SJCRH30 (cell line): ENCODE results near the gene TEKT1. TPM values are rescaled to one million over a fixed set of nuclear protein-coding genes. Genes with fewer than 3 reads are reported as not detected.
"Not testable (repeated sequence)": the region's sequence is repeated elsewhere in the genome, so short reads cannot be mapped to it uniquely, and the experiment has no call there.

Source experiments
- DNase-seq, 2 experiments: peaks; one replicate each; pipeline ENCODE4 v3.0.0-alpha.2; 2015 to 2020
- H3K27ac ChIP-seq: fragments of 250-450 bp; sonication (Bioruptor Pico); 2 replicates; pipeline ENCODE4 v1.5.1; 2020; ENCODE audit warnings: mild to moderate bottlenecking, moderate library complexity
- H3K27me3 ChIP-seq: fragments of 250-450 bp; sonication (Bioruptor Pico); 2 replicates; pipeline ENCODE4 v1.5.1; 2020; ENCODE audit warnings: mild to moderate bottlenecking, moderate library complexity
- H3K36me3 ChIP-seq: fragments of 250-450 bp; sonication (Bioruptor Pico); 2 replicates; pipeline ENCODE4 v1.5.1; 2020; ENCODE audit warnings: mild to moderate bottlenecking, moderate library complexity
- H3K4me1 ChIP-seq: fragments of 250-450 bp; sonication (Bioruptor Pico); 2 replicates; pipeline ENCODE4 v1.5.1; 2020; ENCODE audit warnings: mild to moderate bottlenecking, moderate library complexity
- H3K4me3 ChIP-seq: fragments of 250-450 bp; sonication (Bioruptor Pico); 2 replicates; pipeline ENCODE4 v1.5.1; 2020; ENCODE audit warnings: mild to moderate bottlenecking, moderate library complexity
- H3K9me3 ChIP-seq: fragments of 250-450 bp; sonication (Bioruptor Pico); replicated peaks from 2 replicates; pipeline ENCODE4 v1.5.1; 2020; ENCODE audit warnings: mild to moderate bottlenecking, moderate library complexity
- total RNA-seq: library from RNA; depleted of rRNA; stranded (reverse); fragments of >200 nt; shearing (Covaris generic); gene quantifications from 2 replicates; pipeline ENCODE4 v1.2.3, GENCODE V29; 2014

Gene TEKT1
- total RNA-seq, 1 experiment from 2014 or later = not detected

GRCh38 chr17:6844406-6844805 is 12.9 kb upstream of the TEKT1 start:
- not testable (repeated sequence) for DNase-seq, H3K9me3 ChIP-seq, H3K4me1 ChIP-seq, H3K27ac ChIP-seq, H3K27me3 ChIP-seq, H3K4me3 ChIP-seq, H3K36me3 ChIP-seq

DNA sequence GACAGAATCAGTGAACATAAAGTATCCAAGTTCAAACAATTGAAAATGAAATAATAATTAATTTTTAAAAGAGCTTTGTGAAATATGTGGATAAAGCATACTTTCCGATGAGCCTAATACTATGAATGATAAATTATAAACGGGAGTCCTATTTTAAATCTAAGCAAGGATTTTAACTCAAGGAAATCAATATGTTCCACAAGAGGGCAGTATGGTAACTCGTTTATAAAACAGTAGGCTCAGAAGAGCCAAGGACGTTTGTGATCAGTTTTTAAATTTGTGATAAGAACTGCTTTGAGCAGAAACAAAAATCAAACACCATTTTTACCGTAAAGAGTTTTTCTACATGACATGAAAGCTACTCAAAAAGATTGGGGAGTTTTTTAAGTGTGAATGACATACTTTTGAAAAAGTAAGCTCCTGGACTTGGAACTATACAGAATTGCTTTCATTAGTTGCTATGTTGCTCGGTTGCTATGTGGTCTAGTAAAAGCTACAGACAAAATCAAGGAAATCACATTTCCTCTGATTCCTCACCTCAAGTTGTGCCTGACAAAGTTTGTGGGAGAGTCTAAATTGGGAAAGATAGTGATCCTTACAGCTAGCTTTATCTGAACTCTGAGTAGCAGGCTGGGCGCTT is 11.8 kb upstream of the TEKT1 start:
- Histone ChIP-seq H3K27me3 (no peaks in the 10 kb centered on the region), H3K9me3 (no peaks in the 10 kb centered on the region), H3K4me3 (no peak overlapping the region), H3K27ac (no peak overlapping the region), H3K36me3 (no peaks in the 10 kb centered on the region), H3K4me1 (no peaks in the 10 kb centered on the region)
- DNase-seq = peak in 1 of 2 experiments; percentile 45

DNA sequence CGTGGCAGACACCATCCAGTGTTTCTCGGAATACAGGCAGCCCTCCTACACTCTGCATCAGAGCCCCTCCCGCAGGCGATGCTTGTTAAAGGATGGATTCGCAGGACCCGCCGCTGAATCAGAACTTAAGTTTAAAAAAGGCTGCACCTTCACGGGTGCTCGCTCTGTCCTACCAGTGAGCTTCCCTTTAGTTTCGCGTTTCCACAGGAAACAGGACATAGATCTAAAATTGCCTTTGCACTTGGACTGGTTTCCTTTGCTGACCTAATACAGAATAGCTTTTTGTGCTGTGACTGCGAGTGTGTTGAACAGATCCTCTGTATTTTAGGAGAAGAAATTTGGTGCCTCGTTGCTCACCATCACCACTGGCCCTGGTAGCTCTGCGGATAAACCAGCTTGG is 10.2 kb upstream of the TEKT1 start:
- H3K27me3 ChIP-seq, H3K36me3 ChIP-seq, H3K27ac ChIP-seq, H3K4me3 ChIP-seq, DNase-seq, H3K9me3 ChIP-seq, H3K4me1 ChIP-seq: not testable (repeated sequence)

DNA sequence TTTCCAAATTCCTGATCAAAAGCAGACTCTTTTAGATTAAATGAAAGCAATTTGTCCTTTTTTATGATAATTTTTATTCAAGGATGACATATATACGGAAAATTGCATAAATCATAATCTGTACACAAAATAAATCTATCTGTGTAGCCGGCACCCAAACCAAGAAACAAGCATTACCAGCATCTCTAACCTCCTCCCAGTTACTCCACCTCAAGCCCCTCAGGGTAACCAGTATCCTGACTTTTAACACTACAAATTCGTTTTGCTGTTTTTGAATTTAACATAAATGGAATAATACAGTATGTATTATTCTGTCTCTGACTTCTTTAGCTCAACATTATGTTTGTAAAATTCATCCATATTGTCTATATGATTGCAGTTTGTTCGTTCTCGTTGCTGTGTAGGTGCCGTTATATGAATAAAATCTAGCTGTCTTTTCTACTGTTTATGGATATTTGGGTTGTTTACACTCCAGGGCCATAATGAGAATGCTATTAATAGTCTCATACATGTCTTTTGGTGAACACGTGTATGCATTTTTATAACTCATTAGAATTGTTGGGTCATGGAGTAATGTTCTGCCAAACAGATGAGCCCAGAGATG is 1.0 kb downstream of the TEKT1 start:
- Histone ChIP-seq H3K9me3 (no peaks in the 10 kb centered on the region), H3K4me3 (no peak overlapping the region), H3K27ac (no peak overlapping the region), H3K27me3 (no peaks in the 10 kb centered on the region), H3K36me3 (no peaks in the 10 kb centered on the region), H3K4me1 (no peaks in the 10 kb centered on the region)
- DNase-seq = no peak

DNA sequence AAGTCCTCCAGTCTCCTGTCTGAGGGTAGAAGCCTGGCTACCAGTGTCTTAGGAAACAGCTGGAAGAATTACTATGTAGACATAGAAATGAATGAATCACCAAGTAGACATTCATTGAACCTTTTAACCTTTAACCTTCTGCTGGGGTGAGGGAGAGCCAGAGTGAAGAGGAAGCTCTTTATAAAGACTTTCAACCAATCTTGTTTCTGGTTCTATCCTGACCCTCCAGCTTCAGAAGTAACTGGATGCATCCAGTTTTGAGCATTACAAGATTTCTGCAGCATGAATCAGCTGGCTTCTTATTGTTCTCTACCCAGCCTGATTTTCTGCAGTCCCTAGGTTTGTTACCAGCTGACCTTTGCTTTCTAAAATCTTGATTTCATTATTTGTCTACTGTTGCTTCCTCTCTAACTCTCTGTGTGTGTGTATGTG is 8.5 kb downstream of the TEKT1 start:
- Histone ChIP-seq H3K36me3 (no peaks in the 10 kb centered on the region), H3K9me3 (no peaks in the 10 kb centered on the region), H3K4me1 (no peaks in the 10 kb centered on the region), H3K27ac (no peak overlapping the region), H3K27me3 (no peaks in the 10 kb centered on the region), H3K4me3 (no peak overlapping the region)
- DNase-seq = no peak

DNA sequence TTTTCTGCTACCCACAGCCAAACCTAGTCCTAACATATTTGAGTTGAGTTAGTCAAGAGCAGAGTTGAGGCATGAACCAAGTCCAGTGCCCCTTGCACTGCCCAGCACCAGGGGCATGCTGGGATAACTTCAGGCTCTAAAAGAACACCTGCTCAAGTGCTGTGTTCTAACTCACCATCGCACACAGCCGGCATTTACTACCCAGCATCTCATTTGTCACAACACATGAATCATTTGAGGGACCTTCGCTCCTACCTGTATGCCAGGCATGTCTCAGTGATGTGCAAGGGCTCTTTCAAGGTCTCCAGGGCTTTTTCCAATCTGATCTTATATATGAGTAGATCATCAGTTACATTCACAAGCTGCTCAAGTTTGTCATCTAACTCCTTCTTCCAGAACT is 12.6 kb downstream of the TEKT1 start:
- no peak for DNase-seq
- no peak overlapping the region for H3K27ac ChIP-seq
- no peaks in the 10 kb centered on the region for H3K36me3 ChIP-seq
- no peak overlapping the region for H3K4me3 ChIP-seq
- H3K4me1 ChIP-seq = no peaks in the 10 kb centered on the region
- no peaks in the 10 kb centered on the region for H3K27me3 ChIP-seq
- no peaks in the 10 kb centered on the region for H3K9me3 ChIP-seq

DNA sequence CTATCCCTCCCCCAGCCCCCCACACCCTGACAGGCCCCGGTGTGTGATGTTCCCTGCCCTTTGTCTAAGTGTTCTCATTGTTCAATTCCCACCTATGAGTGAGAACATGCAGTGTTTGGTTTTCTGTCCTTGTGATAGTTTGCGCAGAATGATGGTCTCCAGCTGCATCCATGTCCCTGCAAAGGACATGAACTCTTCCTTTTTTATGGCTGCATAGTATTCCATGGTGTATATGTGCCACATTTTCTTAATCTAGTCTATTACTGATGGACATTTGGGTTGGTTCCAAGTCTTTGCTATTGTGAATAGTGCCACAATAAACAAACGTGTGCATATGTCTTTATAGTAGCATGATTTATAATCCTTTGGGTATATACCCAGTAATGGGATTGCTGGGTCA is 15.2 kb downstream of the TEKT1 start:
- not testable (repeated sequence) for H3K27me3 ChIP-seq, DNase-seq, H3K36me3 ChIP-seq, H3K4me3 ChIP-seq, H3K9me3 ChIP-seq, H3K27ac ChIP-seq, H3K4me1 ChIP-seq

GRCh38 chr17:6815775-6816174 is 15.8 kb downstream of the TEKT1 start:
- no peak overlapping the region for H3K4me3 ChIP-seq
- H3K27me3 ChIP-seq = no peaks in the 10 kb centered on the region
- H3K36me3 ChIP-seq = no peaks in the 10 kb centered on the region
- no peak for DNase-seq
- H3K9me3 ChIP-seq = no peaks in the 10 kb centered on the region
- no peak overlapping the region for H3K27ac ChIP-seq
- H3K4me1 ChIP-seq = no peaks in the 10 kb centered on the region

GRCh38 chr17:6812295-6812694 is 19.2 kb downstream of the TEKT1 start:
- no peaks in the 10 kb centered on the region for H3K4me1 ChIP-seq
- H3K27ac ChIP-seq = no peak overlapping the region
- H3K4me3 ChIP-seq = no peak overlapping the region
- no peak for DNase-seq
- H3K36me3 ChIP-seq = no peaks in the 10 kb centered on the region
- H3K9me3 ChIP-seq = no peaks in the 10 kb centered on the region
- no peaks in the 10 kb centered on the region for H3K27me3 ChIP-seq

DNA sequence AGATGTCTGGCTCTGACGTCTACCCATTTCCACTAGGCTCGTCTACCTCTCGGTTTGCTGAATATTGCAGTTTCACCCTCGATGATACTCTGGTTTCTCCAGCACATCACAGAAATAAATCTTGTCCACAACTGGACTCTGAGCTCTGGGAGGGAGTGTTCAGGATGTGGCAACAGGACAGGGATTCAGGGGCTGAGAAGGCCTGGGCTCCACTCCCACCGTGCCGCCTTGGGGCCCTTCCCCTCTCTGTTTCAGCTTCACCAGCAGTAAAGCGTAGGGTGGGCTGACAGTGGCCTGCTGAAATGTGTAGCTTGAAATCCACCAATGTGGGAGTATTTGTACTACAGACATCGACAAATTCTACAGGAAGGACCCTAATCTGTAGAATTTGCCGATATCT is 20.0 kb downstream of the TEKT1 start:
- Histone ChIP-seq H3K36me3 (no peaks in the 10 kb centered on the region), H3K4me3 (no peak overlapping the region), H3K27ac (no peak overlapping the region), H3K9me3 (no peaks in the 10 kb centered on the region), H3K27me3 (no peaks in the 10 kb centered on the region), H3K4me1 (no peaks in the 10 kb centered on the region)
- DNase-seq = no peak

- DNase-seq = no peak
- Histone ChIP-seq H3K4me3 (no peak overlapping the region), H3K27ac (no peak overlapping the region), H3K36me3 (no peaks in the 10 kb centered on the region), H3K4me1 (no peaks in the 10 kb centered on the region), H3K27me3 (no peaks in the 10 kb centered on the region), H3K9me3 (no peaks in the 10 kb centered on the region)
Observed at GRCh38 chr17:6800422-6801027, 31.0 kb downstream of the TEKT1 start.

DNA sequence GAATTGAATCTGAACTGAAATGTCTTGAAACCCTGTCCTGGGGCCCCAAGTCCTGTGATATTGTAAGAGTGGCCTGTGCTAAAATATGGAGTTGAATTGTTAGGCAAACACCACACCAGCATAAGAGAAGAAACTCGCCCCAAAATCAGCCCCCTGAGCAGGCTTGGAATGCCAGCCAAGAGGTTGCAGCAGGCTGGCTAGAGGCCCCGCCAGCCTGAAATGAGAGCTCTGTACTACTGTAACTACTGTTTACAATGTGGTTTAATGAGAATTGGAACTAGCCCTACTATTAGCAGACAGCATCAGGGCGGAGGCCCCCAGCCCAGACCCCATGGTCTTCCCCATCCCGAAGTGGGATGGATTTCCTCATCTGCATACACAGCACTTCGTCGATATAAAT is 31.8 kb downstream of the TEKT1 start:
- Histone ChIP-seq H3K4me1 (no peaks in the 10 kb centered on the region), H3K9me3 (no peaks in the 10 kb centered on the region), H3K27me3 (peaks cover 3% of the 10 kb centered on the region; the same call in 1 of the 2 replicates), H3K36me3 (no peaks in the 10 kb centered on the region), H3K4me3 (no peak overlapping the region), H3K27ac (no peak overlapping the region)
- no peak for DNase-seq

GRCh38 chr17:6797718-6798351 is 33.7 kb downstream of the TEKT1 start:
- H3K27ac ChIP-seq = no peak overlapping the region
- H3K4me3 ChIP-seq = no peak overlapping the region
- no peaks in the 10 kb centered on the region for H3K36me3 ChIP-seq
- H3K4me1 ChIP-seq = no peaks in the 10 kb centered on the region
- peaks cover 3% of the 10 kb centered on the region; the same call in 1 of the 2 replicates for H3K27me3 ChIP-seq
- no peaks in the 10 kb centered on the region for H3K9me3 ChIP-seq
- no peak for DNase-seq

- Histone ChIP-seq H3K27me3 (peaks cover 3% of the 10 kb centered on the region; the same call in 1 of the 2 replicates), H3K4me3 (no peak overlapping the region), H3K27ac (no peak overlapping the region), H3K9me3 (no peaks in the 10 kb centered on the region), H3K36me3 (no peaks in the 10 kb centered on the region), H3K4me1 (no peaks in the 10 kb centered on the region)
- no peak for DNase-seq
Observed at GRCh38 chr17:6796887-6797490, 34.5 kb downstream of the TEKT1 start.
